ENCODE results near the gene PIGQ. TPM values are rescaled to one million over a fixed set of nuclear protein-coding genes. Genes with fewer than 3 reads are reported as not detected.

Gene PIGQ
- total RNA-seq, 1 donor, result 22.0 TPM

DNA sequence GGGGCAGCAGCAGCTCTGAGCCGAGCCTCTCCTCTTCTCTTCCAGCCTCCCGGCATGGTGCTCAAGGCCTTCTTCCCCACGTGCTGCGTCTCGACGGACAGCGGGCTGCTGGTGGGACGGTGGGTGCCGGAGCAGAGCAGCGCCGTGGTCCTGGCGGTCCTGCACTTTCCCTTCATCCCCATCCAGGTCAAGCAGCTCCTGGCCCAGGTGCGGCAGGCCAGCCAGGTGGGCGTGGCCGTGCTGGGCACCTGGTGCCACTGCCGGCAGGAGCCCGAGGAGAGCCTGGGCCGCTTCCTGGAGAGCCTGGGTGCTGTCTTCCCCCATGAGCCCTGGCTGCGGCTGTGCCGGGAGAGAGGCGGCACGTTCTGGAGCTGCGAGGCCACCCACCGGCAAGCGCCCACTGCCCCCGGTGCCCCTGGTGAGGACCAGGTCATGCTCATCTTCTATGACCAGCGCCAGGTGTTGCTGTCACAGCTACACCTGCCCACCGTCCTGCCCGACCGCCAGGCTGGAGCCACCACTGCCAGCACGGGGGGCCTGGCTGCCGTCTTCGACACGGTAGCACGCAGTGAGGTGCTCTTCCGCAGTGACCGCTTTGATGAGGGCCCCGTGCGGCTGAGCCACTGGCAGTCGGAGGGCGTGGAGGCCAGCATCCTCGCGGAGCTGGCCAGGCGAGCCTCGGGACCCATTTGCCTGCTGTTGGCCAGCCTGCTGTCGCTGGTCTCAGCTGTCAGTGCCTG lies 4.4 kb downstream of the PIGQ start:
- TF ChIP-seq, protein P1, sequence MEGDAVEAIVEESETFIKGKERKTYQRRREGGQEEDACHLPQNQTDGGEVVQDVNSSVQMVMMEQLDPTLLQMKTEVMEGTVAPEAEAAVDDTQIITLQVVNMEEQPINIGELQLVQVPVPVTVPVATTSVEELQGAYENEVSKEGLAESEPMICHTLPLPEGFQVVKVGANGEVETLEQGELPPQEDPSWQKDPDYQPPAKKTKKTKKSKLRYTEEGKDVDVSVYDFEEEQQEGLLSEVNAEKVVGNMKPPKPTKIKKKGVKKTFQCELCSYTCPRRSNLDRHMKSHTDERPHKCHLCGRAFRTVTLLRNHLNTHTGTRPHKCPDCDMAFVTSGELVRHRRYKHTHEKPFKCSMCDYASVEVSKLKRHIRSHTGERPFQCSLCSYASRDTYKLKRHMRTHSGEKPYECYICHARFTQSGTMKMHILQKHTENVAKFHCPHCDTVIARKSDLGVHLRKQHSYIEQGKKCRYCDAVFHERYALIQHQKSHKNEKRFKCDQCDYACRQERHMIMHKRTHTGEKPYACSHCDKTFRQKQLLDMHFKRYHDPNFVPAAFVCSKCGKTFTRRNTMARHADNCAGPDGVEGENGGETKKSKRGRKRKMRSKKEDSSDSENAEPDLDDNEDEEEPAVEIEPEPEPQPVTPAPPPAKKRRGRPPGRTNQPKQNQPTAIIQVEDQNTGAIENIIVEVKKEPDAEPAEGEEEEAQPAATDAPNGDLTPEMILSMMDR (IDR thresholded peaks at IDR 0.05; ENCODE audit: insufficient read depth, low read depth, low read length), result no peak

DNA sequence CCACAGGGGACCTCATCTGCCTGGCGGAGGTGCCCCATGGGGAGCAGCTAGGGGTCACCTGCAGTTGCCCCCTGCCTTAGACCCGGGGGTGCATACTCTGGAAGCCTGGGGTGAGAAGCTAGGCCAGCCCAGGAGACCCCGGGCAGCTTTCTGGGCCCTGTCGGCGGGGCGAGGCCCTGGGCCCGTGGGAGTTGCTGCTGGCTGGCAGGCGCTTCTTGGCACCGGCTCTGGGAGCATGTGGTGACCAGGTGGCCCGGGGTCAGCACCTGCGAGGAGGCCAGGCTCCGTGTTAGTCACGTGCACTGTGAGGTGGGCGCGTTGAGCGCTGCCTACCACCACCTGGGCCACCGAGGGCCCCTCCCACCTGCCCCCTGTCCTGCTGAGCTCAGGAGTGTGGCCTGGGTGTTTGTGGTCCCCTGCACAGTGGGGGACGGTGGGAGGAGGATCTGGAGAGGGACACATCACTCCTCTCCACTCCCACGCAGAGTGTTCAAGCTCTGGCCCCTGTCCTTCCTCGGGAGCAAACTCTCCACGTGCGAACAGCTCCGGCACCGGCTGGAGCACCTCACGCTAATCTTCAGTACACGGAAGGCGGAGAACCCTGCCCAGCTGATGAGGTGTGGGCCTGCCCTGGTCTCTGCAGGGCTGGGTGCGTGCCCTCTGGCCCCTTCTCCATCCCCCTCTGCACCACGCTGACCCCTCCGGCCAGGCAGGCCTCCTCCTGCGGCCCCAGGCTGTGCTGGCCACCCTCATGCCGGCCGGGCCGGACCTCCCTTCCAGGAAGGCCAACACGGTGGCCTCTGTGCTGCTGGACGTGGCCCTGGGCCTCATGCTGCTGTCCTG lies 5.8 kb downstream of the PIGQ start:
- TF ChIP-seq, protein P1 (IDR thresholded peaks at IDR 0.05; ENCODE audit: insufficient read depth, low read depth, low read length), result no peak
- no peak overlapping the region for H3K4me3 ChIP-seq (ENCODE audit: low read depth, low read length)
- DNase-seq (ENCODE audit: low read depth), result no peak

More for the DNA sequence above, 4.4 kb downstream of the PIGQ start:
- no peak overlapping the region for H3K4me3 ChIP-seq (ENCODE audit: low read depth, low read length)
- no peak for DNase-seq (ENCODE audit: low read depth)

DNA sequence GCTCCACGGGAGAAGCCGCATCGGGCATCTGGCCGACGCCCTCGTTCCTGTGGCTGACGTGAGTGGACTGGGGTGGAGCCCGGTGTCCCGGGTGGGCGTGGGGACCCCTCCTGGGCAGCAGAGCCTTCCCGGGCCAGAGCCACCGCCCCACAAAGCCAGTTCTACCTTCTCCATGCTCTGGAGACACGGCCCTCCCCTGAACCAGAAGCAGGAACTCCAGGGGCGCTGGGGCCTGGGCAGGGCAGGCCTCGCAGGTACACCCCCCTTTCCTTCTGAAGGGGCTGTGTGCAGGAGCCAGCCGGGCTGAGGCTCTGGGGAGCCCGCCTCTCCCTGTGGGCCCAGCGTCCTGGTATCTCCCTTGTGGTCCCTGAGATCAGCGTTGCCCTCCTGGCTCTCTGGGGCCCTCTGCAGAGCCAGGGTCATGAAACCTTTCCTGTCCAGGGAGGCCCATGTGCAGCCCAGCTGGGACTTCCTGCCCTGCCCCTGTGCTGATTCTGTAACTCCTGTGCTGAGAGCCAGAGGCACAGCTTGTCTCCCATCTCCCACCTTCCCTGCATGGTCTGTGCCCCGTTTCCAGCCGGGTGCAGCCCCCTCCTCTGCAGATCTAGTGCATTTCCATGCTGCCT lies 6.5 kb downstream of the PIGQ start:
- no peak for DNase-seq (ENCODE audit: low read depth)
- TF ChIP-seq, protein P1 (IDR thresholded peaks at IDR 0.05; ENCODE audit: insufficient read depth, low read depth, low read length), result no peak
- H3K4me3 ChIP-seq (ENCODE audit: low read depth, low read length), result no peak overlapping the region

DNA sequence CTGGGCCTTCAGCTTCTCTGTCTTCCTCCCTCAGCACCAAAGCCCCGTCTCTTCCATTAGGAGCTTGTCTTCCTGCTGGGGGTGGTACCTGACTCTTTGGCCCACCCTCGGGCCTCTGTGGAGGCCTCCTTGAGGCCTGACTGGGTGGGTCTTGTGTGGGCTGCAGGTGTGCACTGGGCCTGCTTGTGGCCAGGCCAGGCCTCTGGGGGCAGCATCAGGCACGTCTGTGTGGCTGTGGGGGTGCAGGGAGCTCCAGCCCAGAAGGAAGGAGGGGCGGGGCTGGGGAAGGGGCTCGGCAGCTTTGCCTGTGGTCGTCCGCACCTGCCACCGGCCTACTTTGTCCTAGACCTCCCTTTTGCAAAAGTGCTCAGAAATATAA lies 7.0 kb downstream of the PIGQ start:
- H3K4me3 ChIP-seq (ENCODE audit: low read depth, low read length), result no peak overlapping the region
- no peak for DNase-seq (ENCODE audit: low read depth)
- TF ChIP-seq, protein P1 (IDR thresholded peaks at IDR 0.05; ENCODE audit: insufficient read depth, low read depth, low read length), result no peak

DNA sequence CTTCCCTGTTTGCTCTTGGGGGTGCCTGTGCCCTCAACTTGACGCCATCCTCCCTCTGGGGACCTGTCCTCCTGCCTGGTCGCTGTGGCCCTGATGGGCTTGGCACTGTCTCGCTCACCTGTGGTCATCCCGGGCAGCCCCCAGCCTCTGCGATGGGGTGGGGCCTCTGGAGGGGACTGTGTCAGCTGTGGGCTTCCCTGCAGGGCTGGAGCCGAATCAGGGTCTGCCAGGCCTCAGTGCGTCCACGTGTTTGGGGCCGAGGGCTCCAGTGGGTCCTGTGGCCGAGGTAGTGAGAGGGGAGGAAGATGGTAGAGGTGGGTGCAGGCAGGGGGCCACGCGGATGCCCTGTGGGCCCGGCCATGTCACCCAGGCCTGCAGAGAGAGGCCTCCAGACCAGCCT lies 8.0 kb downstream of the PIGQ start:
- DNase-seq (ENCODE audit: low read depth), result no peak
- no peak overlapping the region for H3K4me3 ChIP-seq (ENCODE audit: low read depth, low read length)
- TF ChIP-seq, protein P1 (IDR thresholded peaks at IDR 0.05; ENCODE audit: insufficient read depth, low read depth, low read length), result no peak

DNA sequence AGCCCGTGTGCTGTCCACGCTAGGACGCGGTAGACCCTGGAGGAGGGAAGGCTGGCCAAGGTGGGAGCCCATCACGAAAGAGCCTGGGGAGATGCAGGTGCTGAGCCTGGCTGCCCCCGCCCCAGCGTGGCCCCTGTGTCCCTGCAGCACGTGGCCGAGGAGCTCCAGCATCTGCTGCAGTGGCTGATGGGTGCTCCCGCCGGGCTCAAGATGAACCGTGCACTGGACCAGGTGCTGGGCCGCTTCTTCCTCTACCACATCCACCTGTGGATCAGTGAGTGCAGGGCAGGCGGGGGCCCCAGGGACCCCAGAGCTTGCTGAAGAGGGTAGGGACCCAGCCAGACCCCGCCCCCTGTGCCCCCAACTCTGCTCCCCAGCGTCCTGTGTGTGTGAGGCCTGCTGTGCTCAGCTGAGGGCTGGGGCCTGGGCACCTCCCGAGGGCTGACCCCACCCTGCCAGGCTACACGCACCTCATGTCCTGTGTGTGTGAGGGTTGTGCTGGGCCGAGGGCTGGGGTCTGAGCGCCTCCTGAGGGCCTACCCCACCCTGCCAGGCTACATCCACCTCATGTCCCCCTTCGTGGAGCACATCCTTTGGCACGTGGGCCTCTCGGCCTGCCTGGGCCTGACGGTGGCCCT lies 8.6 kb downstream of the PIGQ start:
- TF ChIP-seq, protein P1 (IDR thresholded peaks at IDR 0.05; ENCODE audit: insufficient read depth, low read depth, low read length), result no peak

More for the DNA sequence above, 8.6 kb downstream of the PIGQ start:
- no peak overlapping the region for H3K4me3 ChIP-seq (ENCODE audit: low read depth, low read length)
- DNase-seq (ENCODE audit: low read depth), result no peak

Measured in fibroblast of villous mesenchyme (primary cell).